K562 (cell line): ENCODE results near the gene ATP6V0A1. TPM values are rescaled to one million over a fixed set of nuclear protein-coding genes. Genes with fewer than 3 reads are reported as not detected.

ENCODE experiments used
- DIDO1 ChIP-seq: fragments of 450-650 bp; IDR thresholded peaks from 2 replicates; pipeline ENCODE4 v1.6.1; 2016; ENCODE audit warnings: low read depth, missing biosample characterization, missing genetic modification characterization
- E2F1 ChIP-seq: sonication (generic); formaldehyde crosslinking; IDR thresholded peaks from 2 replicates; pipeline ENCODE4 v1.8.1; 2023; ENCODE audit warnings: mild to moderate bottlenecking, missing genetic modification reagents, moderate library complexity
- FOXK2 ChIP-seq, 2 experiments: fragments of 450-650 bp; IDR thresholded peaks in 1 of 2; conservative IDR thresholded peaks in 1 of 2; 2 replicates each; pipeline ENCODE4 v1.6.1; 2016; ENCODE audit warnings: low read depth in 2 of 2, mild to moderate bottlenecking in 1 of 2
- HMG20A ChIP-seq: fragments of 450-650 bp; formaldehyde crosslinking; conservative IDR thresholded peaks from 2 replicates; pipeline ENCODE4 v1.4.0; 2020; ENCODE audit warnings: mild to moderate bottlenecking, mixed read lengths
- HOMEZ ChIP-seq: fragments of 250-450 bp; sonication (Bioruptor Pico); IDR thresholded peaks from 2 replicates; pipeline ENCODE4 v1.4.0; 2020; ENCODE audit warnings: mild to moderate bottlenecking, moderate library complexity
- RREB1 ChIP-seq: fragments of 250-450 bp; sonication (Bioruptor Pico); IDR thresholded peaks from 2 replicates; pipeline ENCODE4 v1.4.0; 2020
- SMAD3 ChIP-seq: fragments of 450-650 bp; formaldehyde crosslinking; conservative IDR thresholded peaks from 2 replicates; pipeline ENCODE4 v1.4.0; 2020; ENCODE audit warnings: mild to moderate bottlenecking
- TAF7 ChIP-seq: fragments of 450-650 bp; IDR thresholded peaks from 2 replicates; pipeline ENCODE4 v1.6.1; 2016; ENCODE audit warnings: missing genetic modification characterization, missing compliant biosample characterization
- ZNF444 ChIP-seq: fragments of 250-450 bp; sonication (Bioruptor Pico); IDR thresholded peaks from 2 replicates; pipeline ENCODE4 v1.4.0; 2020; ENCODE audit warnings: mild to moderate bottlenecking, moderate library complexity
- polyA plus RNA-seq, 8 experiments: library from polyadenylated mRNA; depleted of rRNA in 4 of 8; stranded (reverse) in 5 of 8; unstranded in 3 of 8; fragments of >200 nt; fragmentation: Nextera tagmentation in 2 of 8; fragmentation: Illumina TruSeq in 1 of 8; extraction: Ambion mirVana in 2 of 8; extraction: Trizol in 1 of 8; gene quantifications; 2 replicates each; pipeline versions ENCODE4 v1.2.1 to v1.2.3, GENCODE V29; 2011 to 2014; ENCODE audit warnings: inconsistent platforms in 1 of 8, missing spikeins in 1 of 8
- total RNA-seq, 7 experiments: library from RNA; depleted of rRNA in 6 of 7; stranded (reverse); fragments of >200 nt in 6 of 7; fragmentation: Illumina TruSeq in 2 of 7; extraction: Trizol in 2 of 7; gene quantifications; 2 replicates each; pipeline versions ENCODE4 v1.2.1 to v1.2.3, GENCODE V29; 2011 to 2021; ENCODE audit warnings: low replicate concordance in 1 of 7

Gene ATP6V0A1
- total and polyA plus RNA-seq, 9 of the 15 experiments (the other 6 are each of a cell fraction or from before 2014, with no cell fraction given) = 11.8 to 158 (median 75.5) TPM

GRCh38 chr17:42531455-42532354 lies 73.0 kb downstream of the ATP6V0A1 start (continued):
- no peak for TF ChIP-seq E2F1
- no peak for TF ChIP-seq HMG20A (CRISPR knock-in tag)
- no peak for TF ChIP-seq ZNF444 (CRISPR knock-in tag)
- TF ChIP-seq RREB1 (CRISPR knock-in tag) = no peak
- no peak for TF ChIP-seq SMAD3 (CRISPR knock-in tag)
- TF ChIP-seq DIDO1 (tag) = no peak
- no peak for TF ChIP-seq FOXK2 (conservative IDR thresholded peaks at IDR 0.05 in 1 of 2, IDR thresholded peaks at IDR 0.05 in 1 of 2; ENCODE audit: low read depth in 2 of 2)
- no peak for TF ChIP-seq HOMEZ
- TF ChIP-seq TAF7 (tag) = no peak
